Stimulated activated CD8-positive, alpha-beta memory T cell treated with anti-CD3 and anti-CD28 coated beads, Interleukin-2, amount 100 ng/mL, for 1 hour (primary cell): ENCODE results near the gene MFSD8.
"Not testable (repeated sequence)": the region's sequence is repeated elsewhere in the genome, so short reads cannot be mapped to it uniquely, and the experiment has no call there.

Experiments used
- DNase-seq, 2 donors: peaks; one replicate each; pipeline ENCODE4 v3.0.0-alpha.2; 2020; ENCODE audit warnings: low read depth in 2 of 2

Gene MFSD8, protein sequence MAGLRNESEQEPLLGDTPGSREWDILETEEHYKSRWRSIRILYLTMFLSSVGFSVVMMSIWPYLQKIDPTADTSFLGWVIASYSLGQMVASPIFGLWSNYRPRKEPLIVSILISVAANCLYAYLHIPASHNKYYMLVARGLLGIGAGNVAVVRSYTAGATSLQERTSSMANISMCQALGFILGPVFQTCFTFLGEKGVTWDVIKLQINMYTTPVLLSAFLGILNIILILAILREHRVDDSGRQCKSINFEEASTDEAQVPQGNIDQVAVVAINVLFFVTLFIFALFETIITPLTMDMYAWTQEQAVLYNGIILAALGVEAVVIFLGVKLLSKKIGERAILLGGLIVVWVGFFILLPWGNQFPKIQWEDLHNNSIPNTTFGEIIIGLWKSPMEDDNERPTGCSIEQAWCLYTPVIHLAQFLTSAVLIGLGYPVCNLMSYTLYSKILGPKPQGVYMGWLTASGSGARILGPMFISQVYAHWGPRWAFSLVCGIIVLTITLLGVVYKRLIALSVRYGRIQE

DNA sequence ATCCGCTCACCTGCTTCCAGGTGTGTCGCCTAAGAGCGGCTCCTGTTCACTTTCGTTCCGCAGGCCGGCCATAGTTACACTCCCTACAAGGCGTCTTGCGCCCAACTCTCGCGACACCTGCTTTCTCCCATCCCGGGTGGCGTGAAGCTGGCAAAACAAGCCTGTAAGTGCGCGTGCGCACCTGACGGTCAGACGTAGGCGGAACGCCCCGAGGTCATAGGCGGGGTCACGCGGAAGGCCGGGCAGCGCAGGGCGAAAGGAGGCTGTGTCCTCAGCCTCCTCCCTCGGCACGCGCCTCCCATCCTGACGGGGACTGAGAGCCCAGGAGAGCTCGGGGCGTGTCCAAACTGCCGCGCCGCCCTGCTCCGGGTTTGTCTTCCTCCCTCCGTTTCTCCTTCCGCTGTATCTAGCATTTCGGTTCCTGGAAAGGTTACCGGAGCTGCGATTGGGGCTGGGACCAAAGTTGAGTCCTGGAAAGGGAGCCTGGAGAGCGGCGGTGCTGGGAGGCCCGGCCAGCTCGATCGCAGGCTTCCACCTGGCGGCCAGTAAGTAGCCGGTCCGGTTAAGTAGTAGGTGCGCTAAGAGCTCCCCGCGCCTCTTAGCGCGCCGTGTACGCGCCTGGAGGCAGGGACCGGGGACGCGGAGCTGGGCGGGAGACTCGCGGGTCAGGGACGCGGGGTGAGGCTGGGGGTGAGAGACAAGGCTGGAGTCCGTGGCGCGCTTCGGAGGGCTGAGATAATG is at the start of gene MFSD8, which contains the start of gene ABHD18:
Gene MFSD8 (minus strand): TSS at position 112 of the 741 bp plus-strand sequence. CDS start 40 bp downstream, at position 72.
Gene ABHD18 (plus strand): TSS at position 345 of the 741 bp plus-strand sequence. CDS start 17,550 bp downstream, outside the sequence.
- DNase-seq: peak; percentile 97 to 99

DNA sequence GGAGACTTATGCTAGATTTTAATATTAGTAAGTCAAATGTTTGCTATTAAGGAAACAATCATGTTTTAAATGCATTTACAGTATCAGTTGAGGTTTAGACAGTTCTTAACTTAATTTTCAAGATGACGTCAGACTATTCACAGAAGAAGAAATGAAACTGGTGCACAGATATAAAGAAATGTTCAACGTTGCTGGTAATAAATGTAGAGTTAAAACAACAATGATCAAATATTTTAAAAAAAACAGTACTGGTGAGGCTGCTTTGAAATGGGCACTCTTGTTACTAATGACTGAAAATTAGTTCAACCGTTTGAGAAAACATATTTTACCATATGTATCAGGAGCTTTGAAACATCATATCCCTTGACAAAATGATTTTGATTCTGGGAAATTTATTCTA is 44.5 kb upstream of the MFSD8 start:
- DNase-seq: no peak

DNA sequence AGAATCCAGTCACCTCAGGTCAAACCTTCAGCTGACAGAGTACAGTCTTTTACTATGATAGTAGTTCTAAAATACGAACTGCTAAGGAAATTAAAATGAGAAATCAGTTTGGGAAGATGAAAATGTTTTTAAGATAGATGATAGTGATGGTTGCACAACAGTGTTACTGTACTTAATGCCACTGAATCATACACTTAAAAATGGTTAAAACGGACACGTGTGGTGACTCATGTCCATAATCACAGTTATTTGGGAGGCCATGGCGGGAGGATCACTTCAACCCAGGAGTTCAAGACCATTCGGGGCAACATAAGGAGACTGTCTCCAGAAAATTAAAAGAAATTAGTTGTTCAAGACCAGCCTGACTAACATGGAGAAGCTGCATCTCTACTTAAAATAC is 41.6 kb upstream of the MFSD8 start:
- DNase-seq: no peak

GRCh38 chr4:127997534-127998388 is 32.8 kb upstream of the MFSD8 start:
- no peak for DNase-seq

- not testable (repeated sequence) for DNase-seq
Measured at GRCh38 chr4:127996521-127996920, 31.5 kb upstream of the MFSD8 start.

DNA sequence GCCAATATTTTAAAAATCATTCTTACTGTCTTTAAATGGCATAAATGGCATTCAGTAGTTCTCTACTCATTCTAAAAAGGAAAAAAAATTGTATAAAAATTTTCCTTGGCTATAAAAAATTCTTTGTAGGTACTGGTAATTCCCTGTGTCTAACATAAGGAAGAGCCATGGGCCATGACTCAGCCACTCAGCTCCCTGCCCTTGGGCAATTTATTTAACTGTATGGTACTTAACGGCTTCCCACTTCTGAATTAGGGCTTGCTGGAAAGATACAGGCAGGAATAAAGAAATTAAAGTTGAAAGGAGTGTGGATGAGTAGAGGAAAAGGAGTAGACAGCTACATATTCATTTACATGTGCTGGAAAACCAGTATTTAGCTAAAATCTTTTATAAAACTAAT is 30.8 kb upstream of the MFSD8 start:
- DNase-seq: no peak

DNA sequence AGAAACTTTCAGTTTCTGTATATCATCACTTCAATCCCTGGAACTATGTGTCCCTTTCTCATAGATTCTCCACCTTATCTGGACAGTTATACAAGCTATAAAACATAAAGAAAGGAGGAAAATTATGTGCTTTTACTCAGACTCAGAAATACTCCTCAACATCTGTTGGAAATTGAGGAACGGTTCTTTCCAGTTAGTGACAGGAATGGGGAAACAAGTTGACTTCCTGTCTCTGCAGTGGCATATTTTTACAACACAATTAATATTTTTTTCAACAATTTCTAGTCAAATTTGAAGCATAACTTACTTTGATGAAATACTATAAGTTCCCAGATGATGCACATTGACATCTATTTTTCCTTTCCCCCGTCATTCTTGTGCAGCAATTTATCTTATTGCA is 28.2 kb upstream of the MFSD8 start:
- no peak for DNase-seq

GRCh38 chr4:127988638-127989037 is 23.7 kb upstream of the MFSD8 start:
- no peak for DNase-seq

DNA sequence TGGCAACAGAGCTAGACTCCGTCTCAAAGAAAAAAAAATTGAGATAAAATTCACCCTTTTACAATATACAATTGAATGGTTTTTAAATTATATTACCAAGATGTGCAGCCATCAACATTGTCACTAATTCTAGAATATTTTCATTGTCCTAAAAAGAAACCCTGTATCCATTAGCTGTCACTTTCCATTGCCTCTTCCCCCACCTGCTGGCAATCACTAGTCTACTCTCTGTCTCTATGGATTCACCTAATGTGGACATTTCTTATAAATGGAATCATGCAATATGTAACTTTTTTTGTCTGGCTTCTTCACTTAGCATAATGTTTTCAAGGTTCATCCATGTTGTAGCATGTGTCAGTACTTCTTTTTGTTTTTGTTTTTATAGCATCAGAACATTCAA is 21.0 kb upstream of the MFSD8 start:
- no peak for DNase-seq

DNA sequence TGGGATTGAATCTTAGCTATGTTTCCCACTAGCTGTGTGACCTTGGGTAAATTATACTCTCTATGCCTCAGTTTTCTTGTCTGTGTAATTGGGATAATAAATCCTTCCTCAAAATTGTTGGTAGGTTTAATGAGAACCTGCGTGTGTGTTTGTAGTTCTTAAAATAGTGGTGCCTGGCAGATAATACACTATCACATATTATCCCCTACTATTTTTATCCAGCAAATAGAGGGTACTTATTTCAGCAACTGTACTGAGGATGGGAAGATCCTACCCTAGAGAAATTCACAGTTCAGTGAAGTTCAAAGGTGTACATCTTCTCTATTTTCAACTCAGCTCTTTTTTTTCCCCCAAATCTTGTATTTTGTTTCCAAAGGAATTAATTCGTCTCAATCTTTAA is 17.5 kb upstream of the MFSD8 start:
- DNase-seq: no peak

GRCh38 chr4:127978930-127979329 is 14.0 kb upstream of the MFSD8 start:
- no peak for DNase-seq

- no peak for DNase-seq
Measured at GRCh38 chr4:127975121-127975770, 10.3 kb upstream of the MFSD8 start.

DNA sequence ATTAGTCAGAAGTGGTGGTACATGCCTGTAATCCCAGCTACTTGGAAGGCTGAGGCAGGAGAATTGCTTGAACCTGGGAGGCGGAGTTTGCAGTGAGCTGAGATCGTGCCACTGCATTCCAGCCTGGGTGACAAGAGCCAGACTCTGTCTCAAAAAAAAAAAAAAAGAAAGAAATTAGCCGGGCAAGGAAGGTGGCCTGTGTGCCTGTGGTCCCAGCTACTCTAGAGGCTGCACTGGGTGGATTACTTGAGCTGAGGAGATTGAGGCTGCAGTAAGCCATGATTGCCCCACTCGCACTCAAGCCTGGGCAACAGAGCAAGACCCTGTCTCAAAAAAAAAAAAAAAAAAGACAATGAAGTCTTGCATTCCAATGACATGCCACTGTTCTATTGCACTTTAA is 6.0 kb upstream of the MFSD8 start:
- DNase-seq: not testable (repeated sequence)

DNA sequence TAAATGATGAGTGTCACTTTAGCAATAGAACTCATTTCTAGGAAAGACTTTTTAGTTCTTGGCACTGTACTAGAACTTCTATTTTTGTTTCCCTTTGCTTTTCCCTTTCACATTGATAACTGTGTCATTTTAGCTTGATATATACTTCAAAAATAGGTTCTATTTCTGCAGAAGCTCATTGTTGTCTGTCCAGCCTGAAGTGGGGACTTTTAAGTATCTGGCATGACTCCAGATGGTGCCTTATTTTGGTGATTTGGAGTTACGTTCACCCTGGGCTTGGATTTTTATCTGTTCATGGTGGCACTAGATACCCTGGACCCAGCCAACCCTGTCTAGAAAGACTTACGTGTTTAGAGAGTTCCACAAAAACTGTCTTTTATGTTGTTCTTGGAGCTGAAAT is 3.6 kb upstream of the MFSD8 start:
- DNase-seq: no peak

DNA sequence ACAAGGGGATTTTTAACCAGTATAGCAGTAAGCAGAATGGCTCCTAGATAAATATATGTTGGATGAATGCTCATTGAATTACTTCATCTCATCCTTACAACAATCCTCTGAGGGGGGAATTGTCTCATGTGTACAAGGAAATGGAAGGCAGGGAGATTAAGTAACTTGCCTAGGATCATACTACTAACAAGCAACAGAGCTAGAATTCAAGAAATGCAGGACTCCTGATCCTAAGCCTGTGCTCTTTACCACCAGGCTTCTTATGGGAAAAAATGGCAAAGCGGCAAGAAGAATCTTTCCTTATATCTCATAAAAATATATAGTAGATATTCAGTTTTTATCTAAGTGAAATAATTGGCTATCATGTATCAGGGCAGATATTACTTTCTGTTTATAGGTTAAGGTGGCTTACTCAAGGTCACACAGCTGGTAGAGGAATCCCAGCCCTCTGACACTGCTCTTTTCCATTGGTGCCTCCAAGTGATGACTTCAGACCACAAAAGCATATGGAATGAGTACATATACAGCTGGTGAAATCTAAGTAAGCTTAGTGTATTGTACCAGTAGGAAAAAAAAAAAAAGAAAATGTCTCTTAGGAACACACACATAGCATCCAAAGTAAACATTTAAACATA is 2.3 kb upstream of the MFSD8 start:
- no peak for DNase-seq

DNA sequence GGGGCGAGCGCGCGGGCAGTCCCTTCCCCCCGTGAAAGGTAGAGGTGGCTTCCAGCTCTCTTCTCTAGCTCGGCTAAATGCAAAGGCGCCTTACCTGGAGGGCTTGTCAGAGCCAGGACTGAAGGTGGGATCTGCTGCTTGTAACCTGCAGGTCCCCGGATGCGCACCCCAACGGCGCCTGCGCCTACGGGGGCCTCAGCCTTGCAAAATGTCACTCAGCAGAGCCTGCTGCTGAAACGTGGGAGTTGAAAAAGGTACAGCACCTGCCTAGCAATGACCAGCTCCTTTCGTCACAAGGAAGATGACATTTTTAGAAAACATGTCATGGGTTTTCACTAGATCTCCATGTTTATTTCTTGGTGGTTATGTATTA is 816 bp upstream of the MFSD8 start:
- peak; percentile 17 to 45 for DNase-seq

GRCh38 chr4:127964426-127965061 is 429 bp downstream of the MFSD8 start:
- peak in 1 of 2 donors; percentile 2 for DNase-seq

DNA sequence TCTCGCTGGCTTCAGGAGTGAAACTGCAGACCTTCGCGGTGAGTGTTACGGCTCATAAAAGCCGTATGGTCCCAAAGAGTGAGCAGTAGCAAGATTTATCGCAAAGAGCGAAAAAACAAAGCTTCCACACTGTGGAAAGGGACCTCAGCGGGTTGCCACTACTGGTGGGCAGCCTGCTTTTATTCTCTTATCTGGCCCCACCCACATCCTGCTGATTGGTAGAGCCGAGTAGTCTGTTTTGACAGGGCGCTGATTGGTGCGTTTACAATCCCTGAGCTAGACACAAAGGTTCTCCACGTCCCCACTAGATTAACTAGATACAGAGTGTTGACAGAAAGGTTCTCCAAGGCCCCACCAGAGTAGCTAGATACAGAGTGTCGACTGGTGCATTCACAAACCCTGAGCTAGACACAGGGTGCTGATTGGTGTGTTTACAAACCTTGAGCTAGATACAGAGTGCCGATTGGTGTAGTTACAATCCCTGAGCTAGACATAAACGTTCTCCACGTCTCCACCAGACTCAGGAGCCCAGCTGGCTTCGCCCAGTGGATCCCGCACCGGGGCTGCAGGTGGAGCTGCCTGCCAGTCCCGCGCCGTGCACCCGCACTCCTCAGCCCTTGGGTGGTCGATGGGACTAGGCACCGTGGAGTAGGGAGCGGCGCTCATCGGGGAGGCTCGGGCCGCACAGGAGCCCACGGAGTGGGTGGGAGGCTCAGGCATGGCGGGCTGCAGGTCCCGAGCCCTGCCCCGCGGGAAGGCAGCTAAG is 1.2 kb downstream of the MFSD8 start:
- not testable (repeated sequence) for DNase-seq

DNA sequence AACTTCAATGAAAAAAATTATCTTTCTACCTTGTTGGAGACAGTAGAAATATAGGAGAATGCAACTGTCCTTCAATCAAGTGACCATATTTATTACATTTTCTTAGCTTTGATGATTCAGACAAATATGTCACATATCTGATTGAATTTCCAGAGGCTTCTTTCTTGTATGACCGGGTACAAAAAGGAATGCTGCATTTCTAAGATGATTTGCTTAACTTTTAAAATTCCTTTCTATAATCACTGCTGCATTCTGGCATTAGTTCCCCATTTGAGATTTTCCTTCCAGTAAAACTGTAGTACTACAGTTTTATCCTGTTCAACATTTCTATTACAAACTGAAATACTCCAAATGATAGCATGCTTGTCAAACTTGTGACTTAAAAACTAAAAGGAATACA is 5.2 kb downstream of the MFSD8 start:
- DNase-seq: no peak

DNA sequence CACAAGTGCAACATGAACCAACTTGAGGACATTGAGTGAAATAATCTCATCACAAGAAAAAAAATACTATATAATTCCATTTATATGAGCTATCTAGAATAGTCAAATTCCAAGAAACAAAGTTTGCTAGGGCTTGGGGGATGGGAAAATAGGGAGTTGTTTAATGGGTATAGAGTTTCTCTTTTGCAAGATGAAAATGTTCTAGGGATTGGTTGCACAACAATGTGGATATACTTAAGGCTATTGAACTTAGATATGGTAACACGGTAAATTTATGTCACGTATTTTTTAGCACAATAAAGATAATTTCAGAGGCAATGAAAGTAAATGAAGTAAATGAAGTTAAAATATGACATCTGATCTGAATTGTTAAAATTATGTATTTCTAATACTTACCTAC is 7.9 kb downstream of the MFSD8 start:
- DNase-seq: no peak
